Sigmoid colon (tissue), 7 donors: ENCODE data around the gene CAPN2. TPM values are rescaled to one million over a fixed set of nuclear protein-coding genes. Genes with fewer than 3 reads are reported as not detected.

Source experiments
- DNase-seq: peaks from one replicate; pipeline ENCODE4 v3.0.0-alpha.2; 2019
- H3K27ac ChIP-seq, 4 donors: fragments of 200-600 bp; sonication (generic); one replicate each; pipeline ENCODE4 v1.5.1; 2016 to 2019; ENCODE audit warnings: mild to moderate bottlenecking in 1 of 4
- H3K27me3 ChIP-seq, 3 donors: fragments of 200-600 bp; sonication (generic); one replicate each; pipeline ENCODE4 v1.5.1; 2019; ENCODE audit warnings: mild to moderate bottlenecking in 1 of 3
- H3K36me3 ChIP-seq, 4 donors: fragments of 200-600 bp; sonication (generic); one replicate each; pipeline ENCODE4 v1.5.1; 2016 to 2019
- H3K4me1 ChIP-seq, 4 donors: fragments of 200-600 bp; sonication (generic); one replicate each; pipeline ENCODE4 v1.5.1; 2017 to 2019
- H3K4me3 ChIP-seq, 4 donors: fragments of 200-600 bp; sonication (generic); one replicate each; pipeline ENCODE4 v1.5.1; 2017 to 2019; ENCODE audit warnings: mild to moderate bottlenecking in 2 of 4, moderate library complexity in 1 of 4
- H3K9me3 ChIP-seq, 4 donors: fragments of 200-600 bp in 3 of 4; sonication (generic) in 3 of 4; one replicate each; pipeline versions ENCODE4 v1.5.1 to v1.6.1; 2013 to 2019
- CTCF ChIP-seq, 4 experiments: fragments of 450-650 bp in 3 of 4; fragments of 200-600 bp in 1 of 4; IDR thresholded peaks; one replicate each; pipeline ENCODE4 v1.5.1; 2016 to 2019; ENCODE audit warnings: antibody characterized with exemption in 4 of 4, mild to moderate bottlenecking in 3 of 4, moderate library complexity in 2 of 4
- EP300 ChIP-seq, 4 donors: sonication (generic); formaldehyde crosslinking; IDR thresholded peaks; one replicate each; pipeline ENCODE4 v1.6.1; 2017; ENCODE audit warnings: antibody characterized with exemption in 4 of 4
- POLR2A ChIP-seq, 2 donors: fragments of 450-650 bp; IDR thresholded peaks; one replicate each; pipeline ENCODE4 v1.6.1; 2016; ENCODE audit warnings: antibody characterized with exemption in 2 of 2, mild to moderate bottlenecking in 2 of 2, moderate library complexity in 2 of 2
- POLR2AphosphoS5 ChIP-seq, 4 donors: sonication (generic); formaldehyde crosslinking; IDR thresholded peaks; one replicate each; pipeline ENCODE4 v1.6.1; 2017; ENCODE audit warnings: antibody characterized with exemption in 4 of 4
- WGBS, 2 donors: extraction: QIAGEN DNeasy Blood & Tissue Kit; methylation state at CpG; one replicate each; pipeline ENCODE4 v1.1.7; 2013; 5-methylcytosine and 5-hydroxymethylcytosine counted together
- intact Hi-C: fragments of 100-400 bp; cut with DNase I; formaldehyde crosslinking; loops from one replicate; pipeline ENCODE4 v1.15.1; 2023
- polyA plus RNA-seq, 3 donors: library from polyadenylated mRNA; stranded (reverse); fragments of 200-250 nt; gene quantifications; one replicate each; pipeline ENCODE4 v1.2.3, GENCODE V29; 2013
- total RNA-seq, 4 donors: library from RNA; depleted of rRNA; stranded (reverse); fragments of >200 nt; gene quantifications; one replicate each; pipeline ENCODE4 v1.1.0, GENCODE V29; 2016
- donor health status: healthy with polysubstance abuse.
- donor health status: Bipolar disorder and iron deficiency.
- donor health status: healthy.

Gene CAPN2
- total and polyA plus RNA-seq, 7 donors = 67.3 to 266 (median 135) TPM

- peaks cover 18 to 78% (median 21%) of the 10 kb centered on the region in 4 donors for H3K36me3 ChIP-seq
- WGBS, 2 donors = 83 to 85% methylated on average over 9 of the region's 9 CpGs
- TF ChIP-seq EP300 (IDR thresholded peaks at IDR 0.05) (no peak), CTCF (IDR thresholded peaks at IDR 0.05) (no peak), POLR2AphosphoS5 (IDR thresholded peaks at IDR 0.05) (no peak), POLR2A (IDR thresholded peaks at IDR 0.05) (no peak)
- H3K27me3 ChIP-seq = no peaks in the 10 kb centered on the region
- H3K27ac ChIP-seq = no peak overlapping the region
- no peak overlapping the region for H3K4me3 ChIP-seq
- H3K4me1 ChIP-seq = no peaks in the 10 kb centered on the region
- H3K9me3 ChIP-seq = no peaks in the 10 kb centered on the region
- intact Hi-C loops = no loop called here
- DNase-seq = no peak
These were observed 82.0 kb downstream of the CAPN2 start for GRCh38 chr1:223794136-223794880.

- H3K27me3 ChIP-seq = no peaks in the 10 kb centered on the region
- intact Hi-C loops = no loop called here
- H3K27ac ChIP-seq = no peak overlapping the region
- no peak overlapping the region for H3K4me3 ChIP-seq
- DNase-seq = no peak
- WGBS, 2 donors = 94 to 97% methylated on average over 7 of the region's 7 CpGs
- no peaks in the 10 kb centered on the region for H3K4me1 ChIP-seq
- H3K9me3 ChIP-seq = no peaks in the 10 kb centered on the region
- no peak for TF ChIP-seq POLR2A (IDR thresholded peaks at IDR 0.05)
- no peak for TF ChIP-seq POLR2AphosphoS5 (IDR thresholded peaks at IDR 0.05)
- TF ChIP-seq EP300 (IDR thresholded peaks at IDR 0.05) = no peak
- no peak for TF ChIP-seq CTCF (IDR thresholded peaks at IDR 0.05)
- H3K36me3 ChIP-seq = peaks cover 23 to 83% (median 30%) of the 10 kb centered on the region in 4 donors
These were observed 83.9 kb downstream of the CAPN2 start for GRCh38 chr1:223796210-223796609.

GRCh38 chr1:223802032-223802431, 89.7 kb downstream of the CAPN2 start:
- Histone ChIP-seq H3K27me3 (no peaks in the 10 kb centered on the region), H3K9me3 (no peaks in the 10 kb centered on the region), H3K27ac (no peak overlapping the region), H3K36me3 (peaks cover 16 to 97% (median 42%) of the 10 kb centered on the region in 4 donors), H3K4me3 (no peak overlapping the region), H3K4me1 (no peaks in the 10 kb centered on the region)
- 95 to 96% methylated on average over 7 of the region's 7 CpGs for WGBS, 2 donors
- TF ChIP-seq EP300 (IDR thresholded peaks at IDR 0.05) (no peak), POLR2A (IDR thresholded peaks at IDR 0.05) (no peak), CTCF (IDR thresholded peaks at IDR 0.05) (no peak), POLR2AphosphoS5 (IDR thresholded peaks at IDR 0.05) (no peak)
- intact Hi-C loops = no loop called here
- no peak for DNase-seq

- peaks cover 16 to 91% (median 42%) of the 10 kb centered on the region in 4 donors for H3K36me3 ChIP-seq
- TF ChIP-seq POLR2AphosphoS5 (IDR thresholded peaks at IDR 0.05) (no peak), CTCF (IDR thresholded peaks at IDR 0.05) (no peak), POLR2A (IDR thresholded peaks at IDR 0.05) (no peak), EP300 (IDR thresholded peaks at IDR 0.05) (no peak)
- intact Hi-C loops = no loop called here
- H3K4me1 ChIP-seq = no peaks in the 10 kb centered on the region
- no peaks in the 10 kb centered on the region for H3K27me3 ChIP-seq
- 90% methylated on average over 4 of the region's 4 CpGs for WGBS, 2 donors
- no peak overlapping the region for H3K4me3 ChIP-seq
- no peak for DNase-seq
- H3K9me3 ChIP-seq = no peaks in the 10 kb centered on the region
- H3K27ac ChIP-seq = no peak overlapping the region
These were observed 90.3 kb downstream of the CAPN2 start for GRCh38 chr1:223802602-223803001.
